ENCODE results near the gene DNTT.

DNA sequence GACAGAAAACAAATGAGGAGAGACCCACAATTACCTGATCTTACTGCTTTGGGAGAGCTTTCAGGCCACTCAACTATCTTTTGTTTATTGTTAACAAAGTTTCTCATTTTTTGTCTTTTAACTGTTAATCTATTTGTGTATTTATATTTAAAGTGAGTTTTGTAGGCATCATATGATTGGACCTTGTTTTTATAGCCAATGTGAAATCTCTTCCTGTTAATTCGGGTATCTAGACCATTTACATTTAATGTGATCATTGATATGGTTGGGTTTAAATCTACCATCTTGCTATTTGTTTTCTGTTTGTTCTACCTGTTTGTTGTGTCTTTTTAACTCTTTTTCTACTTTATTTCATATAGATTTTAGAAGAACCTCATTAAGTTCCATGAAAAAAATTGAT is 42.1 kb downstream of the DNTT start:
- TF ChIP-seq CTCF (conservative IDR thresholded peaks at IDR 0.05; ENCODE audit: low read length) (no peak), EZH2phosphoT487 (IDR thresholded peaks at IDR 0.05; ENCODE audit: borderline replicate concordance) (no peak)
